Esophagus squamous epithelium (tissue), 4 donors: Measurements from ENCODE around the gene CCN5.

Experiments
- CTCF ChIP-seq, 6 experiments: fragments of 450-650 bp in 4 of 6; fragments of 200-600 bp in 2 of 6; sonication (generic) in 2 of 6; IDR thresholded peaks; one replicate each; pipeline ENCODE4 v1.5.1; 2016 to 2019; ENCODE audit warnings: antibody characterized with exemption in 6 of 6, mild to moderate bottlenecking in 4 of 6, moderate library complexity in 4 of 6
- POLR2A ChIP-seq, 4 donors: fragments of 450-650 bp; IDR thresholded peaks; one replicate each; pipeline ENCODE4 v1.6.1; 2017; ENCODE audit warnings: antibody characterized with exemption in 4 of 4, mild to moderate bottlenecking in 4 of 4, moderate library complexity in 3 of 4

GRCh38 chr20:44756011-44756688 lies 41.0 kb downstream of the CCN5 start:
- TF ChIP-seq CTCF (IDR thresholded peaks at IDR 0.05), result no peak
- TF ChIP-seq POLR2A (IDR thresholded peaks at IDR 0.05), result no peak
